Measurements from ENCODE around the gene MXD3. TPM values are rescaled to one million over a fixed set of nuclear protein-coding genes. Genes with fewer than 3 reads are reported as not detected.
"Not testable (repeated sequence)": the region's sequence is repeated elsewhere in the genome, so short reads cannot be mapped to it uniquely, and the experiment has no call there.

Gene MXD3
- total and polyA plus RNA-seq, 12 donors: 0.16 to 42.6 (median 3.6) TPM

DNA sequence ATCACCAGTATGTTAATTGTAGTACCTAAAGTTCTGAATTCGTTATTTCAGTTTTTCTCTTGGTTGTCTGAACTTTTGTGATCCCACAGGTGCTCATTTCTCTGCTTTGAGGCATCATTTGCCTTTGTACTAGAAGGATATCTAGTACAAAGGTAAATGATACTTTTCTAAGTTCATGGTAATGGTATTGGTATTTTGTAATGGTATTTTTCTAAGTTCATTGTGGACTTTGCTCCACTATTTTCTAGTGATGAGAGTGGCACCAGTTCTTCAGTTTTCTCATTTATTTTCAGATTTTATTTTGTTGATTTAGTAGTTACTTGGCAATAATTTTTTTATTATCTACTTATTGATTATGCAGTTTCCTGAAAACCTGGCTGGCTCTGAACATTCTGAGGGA is 50.2 kb downstream of the MXD3 start:
- no peak for TF ChIP-seq POLR2A (IDR thresholded peaks at IDR 0.05)
- TF ChIP-seq, protein P1, sequence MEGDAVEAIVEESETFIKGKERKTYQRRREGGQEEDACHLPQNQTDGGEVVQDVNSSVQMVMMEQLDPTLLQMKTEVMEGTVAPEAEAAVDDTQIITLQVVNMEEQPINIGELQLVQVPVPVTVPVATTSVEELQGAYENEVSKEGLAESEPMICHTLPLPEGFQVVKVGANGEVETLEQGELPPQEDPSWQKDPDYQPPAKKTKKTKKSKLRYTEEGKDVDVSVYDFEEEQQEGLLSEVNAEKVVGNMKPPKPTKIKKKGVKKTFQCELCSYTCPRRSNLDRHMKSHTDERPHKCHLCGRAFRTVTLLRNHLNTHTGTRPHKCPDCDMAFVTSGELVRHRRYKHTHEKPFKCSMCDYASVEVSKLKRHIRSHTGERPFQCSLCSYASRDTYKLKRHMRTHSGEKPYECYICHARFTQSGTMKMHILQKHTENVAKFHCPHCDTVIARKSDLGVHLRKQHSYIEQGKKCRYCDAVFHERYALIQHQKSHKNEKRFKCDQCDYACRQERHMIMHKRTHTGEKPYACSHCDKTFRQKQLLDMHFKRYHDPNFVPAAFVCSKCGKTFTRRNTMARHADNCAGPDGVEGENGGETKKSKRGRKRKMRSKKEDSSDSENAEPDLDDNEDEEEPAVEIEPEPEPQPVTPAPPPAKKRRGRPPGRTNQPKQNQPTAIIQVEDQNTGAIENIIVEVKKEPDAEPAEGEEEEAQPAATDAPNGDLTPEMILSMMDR (IDR thresholded peaks at IDR 0.05): no peak
- no peak for DNase-seq
- Histone ChIP-seq H3K27ac (no peak overlapping the region), H3K36me3 (replicated peaks in 1 of 2) (peaks cover 0 to 81% of the 10 kb centered on the region in 2 donors), H3K4me3 (no peak overlapping the region), H3K9me3 (replicated peaks in 1 of 3) (no peaks in the 10 kb centered on the region), H3K27me3 (no peaks in the 10 kb centered on the region), H3K4me1 (replicated peaks in 1 of 2) (no peaks in the 10 kb centered on the region)
- 92 to 98% (median 94%) methylated on average over 1 of the region's 1 CpG for WGBS, 4 donors
- intact Hi-C loops (cut with DNase I): no loop called here

DNA sequence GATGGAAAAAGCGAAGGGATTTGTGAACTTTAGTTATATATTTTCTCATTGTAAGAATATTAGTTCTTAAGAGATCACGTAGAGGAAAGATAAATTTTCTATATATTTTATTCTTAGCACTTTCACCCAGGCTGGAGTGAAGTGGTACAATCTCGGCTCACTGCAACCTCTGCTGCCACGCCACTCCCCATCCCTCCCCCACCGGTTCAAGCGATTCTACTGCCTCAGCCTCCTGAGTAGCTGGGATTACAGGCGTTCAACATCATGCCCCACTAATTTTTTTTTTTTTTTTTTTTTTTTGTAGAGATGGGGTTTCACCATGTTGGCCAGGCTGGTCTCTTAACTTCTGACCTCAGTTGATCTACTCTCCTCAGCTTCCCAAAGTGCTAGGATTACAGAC is 50.7 kb downstream of the MXD3 start:
- H3K4me1 ChIP-seq (replicated peaks in 1 of 2): no peaks in the 10 kb centered on the region
- peaks cover 0 to 79% of the 10 kb centered on the region in 2 donors for H3K36me3 ChIP-seq (replicated peaks in 1 of 2)
- H3K27ac ChIP-seq: no peak overlapping the region
- no peak overlapping the region for H3K4me3 ChIP-seq
- intact Hi-C loops (cut with DNase I): no loop called here
- DNase-seq: no peak
- no peaks in the 10 kb centered on the region for H3K27me3 ChIP-seq
- WGBS, 4 donors: 90 to 99% (median 94%) methylated on average over 7 of the region's 7 CpGs
- no peaks in the 10 kb centered on the region for H3K9me3 ChIP-seq (replicated peaks in 1 of 3)
- no peak for TF ChIP-seq POLR2A (IDR thresholded peaks at IDR 0.05)
- TF ChIP-seq, protein P1 (IDR thresholded peaks at IDR 0.05): no peak

DNA sequence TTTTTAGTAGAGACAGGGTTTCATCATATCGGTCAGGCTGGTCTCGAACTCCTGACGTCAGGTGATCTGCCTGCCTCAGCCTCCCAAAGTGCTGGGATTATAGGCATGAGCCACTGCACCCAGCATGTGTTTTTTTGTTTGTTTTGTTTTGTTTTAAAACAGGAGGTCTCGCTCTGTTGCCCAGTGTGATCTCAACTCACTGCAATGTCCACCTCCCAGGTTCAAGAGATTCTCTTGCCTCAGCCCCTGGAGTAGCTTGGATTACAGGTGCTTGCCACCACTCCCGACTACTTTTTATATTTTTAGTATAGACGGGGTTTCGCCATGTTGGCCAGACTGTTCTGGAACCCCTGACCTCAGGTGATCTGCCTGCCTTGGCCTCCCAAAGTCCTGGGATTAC is 53.0 kb downstream of the MXD3 start:
- H3K27me3 ChIP-seq; DNase-seq; intact Hi-C loops (cut with DNase I); H3K4me1 ChIP-seq (replicated peaks in 1 of 2); H3K4me3 ChIP-seq; H3K9me3 ChIP-seq (replicated peaks in 1 of 3): not testable (repeated sequence)
- 86 to 97% (median 88%) methylated on average over 7 of the region's 7 CpGs for WGBS, 4 donors
- H3K36me3 ChIP-seq (replicated peaks in 1 of 2): peaks cover 0 to 92% of the 10 kb centered on the region in 2 donors
- H3K27ac ChIP-seq: peak overlapping the region in 1 of 5 donors; percentile 26

Other genes starting within 250 kb of the MXD3 start
- gene FGFR4, start 225.0 kb downstream of the MXD3 start, total RNA-seq: 100 to 1,000 TPM in 1 of 9 donors, 10 to 100 TPM in 8; 16.3 to 106 (median 31.9) TPM
- 10 to 100 TPM; 12.3 to 14.6 (median 12.5) TPM for gene FGFR4, start 225.0 kb downstream of the MXD3 start, polyA plus RNA-seq
- gene NSD1, start 178.1 kb downstream of the MXD3 start, total RNA-seq: 10 to 100 TPM; 21.3 to 73.9 (median 49.6) TPM
- gene NSD1, start 178.1 kb downstream of the MXD3 start, polyA plus RNA-seq: 10 to 100 TPM in 2 of 3 donors, 1 to 10 TPM in 1; 6.4 to 22.9 (median 10.2) TPM
- gene RAB24, start 8.2 kb downstream of the MXD3 start, total RNA-seq: 10 to 100 TPM; 36.9 to 72.6 (median 51.3) TPM
- 100 to 1,000 TPM in 1 of 3 donors, 10 to 100 TPM in 2; 29.4 to 134 (median 95.2) TPM for gene RAB24, start 8.2 kb downstream of the MXD3 start, polyA plus RNA-seq
- 100 to 1,000 TPM in 4 of 9 donors, 10 to 100 TPM in 5; 52.3 to 164 (median 97.4) TPM for gene PRELID1, start 8.1 kb downstream of the MXD3 start, total RNA-seq
- 100 to 1,000 TPM; 175 to 217 (median 178) TPM for gene PRELID1, start 8.1 kb downstream of the MXD3 start, polyA plus RNA-seq
- gene LMAN2, start 39.8 kb upstream of the MXD3 start, total RNA-seq: 100 to 1,000 TPM; 109 to 398 (median 160) TPM
- gene LMAN2, start 39.8 kb upstream of the MXD3 start, polyA plus RNA-seq: 100 to 1,000 TPM in 1 of 3 donors, 10 to 100 TPM in 2; 85.7 to 147 (median 97.4) TPM
- 10 to 100 TPM in 6 of 9 donors, 1 to 10 TPM in 3; 4.4 to 36.3 (median 14.7) TPM for gene RGS14, start 46.0 kb upstream of the MXD3 start, total RNA-seq
- gene RGS14, start 46.0 kb upstream of the MXD3 start, polyA plus RNA-seq: 10 to 100 TPM in 2 of 3 donors, 1 to 10 TPM in 1; 2.3 to 19.8 (median 18.5) TPM
- gene SLC34A1, start 72.5 kb upstream of the MXD3 start, total RNA-seq: not detected
- not detected for gene SLC34A1, start 72.5 kb upstream of the MXD3 start, polyA plus RNA-seq
- not detected for gene PFN3, start 88.8 kb upstream of the MXD3 start, total RNA-seq
- not detected for gene PFN3, start 88.8 kb upstream of the MXD3 start, polyA plus RNA-seq
- gene F12, start 97.7 kb upstream of the MXD3 start, total RNA-seq: under 1 TPM in 7 of 9 donors, not detected in 2; 0.11 to 0.69 (median 0.20) TPM
- gene F12, start 97.7 kb upstream of the MXD3 start, polyA plus RNA-seq: under 1 TPM in 2 of 3 donors, not detected in 1; 0.47 to 0.80 TPM
- 10 to 100 TPM; 16.2 to 31.9 (median 22.3) TPM for gene GRK6, start 114.8 kb upstream of the MXD3 start, total RNA-seq
- 10 to 100 TPM in 2 of 3 donors, 1 to 10 TPM in 1; 3.5 to 15.3 (median 11.2) TPM for gene GRK6, start 114.8 kb upstream of the MXD3 start, polyA plus RNA-seq
- 10 to 100 TPM in 1 of 9 donors, 1 to 10 TPM in 7, under 1 TPM in 1; 0.55 to 13.5 (median 6.1) TPM for gene PRR7, start 134.9 kb upstream of the MXD3 start, total RNA-seq
- gene PRR7, start 134.9 kb upstream of the MXD3 start, polyA plus RNA-seq: 1 to 10 TPM in 2 of 3 donors, not detected in 1; 5.4 to 9.8 TPM
- 10 to 100 TPM; 11.1 to 17.5 (median 12.5) TPM for gene DBN1, start 161.7 kb upstream of the MXD3 start, total RNA-seq
- 10 to 100 TPM in 2 of 3 donors, 1 to 10 TPM in 1; 5.1 to 47.1 (median 19.1) TPM for gene DBN1, start 161.7 kb upstream of the MXD3 start, polyA plus RNA-seq
- gene PDLIM7, start 185.7 kb upstream of the MXD3 start, total RNA-seq: 10 to 100 TPM; 10.4 to 63.2 (median 38.7) TPM
- gene PDLIM7, start 185.7 kb upstream of the MXD3 start, polyA plus RNA-seq: 100 to 1,000 TPM in 2 of 3 donors, 1 to 10 TPM in 1; 6.5 to 246 (median 131) TPM
- gene DOK3, start 197.9 kb upstream of the MXD3 start, total RNA-seq: 10 to 100 TPM in 6 of 9 donors, 1 to 10 TPM in 3; 1.5 to 49.1 (median 11.9) TPM
- gene DOK3, start 197.9 kb upstream of the MXD3 start, polyA plus RNA-seq: 10 to 100 TPM in 2 of 3 donors, 1 to 10 TPM in 1; 2.3 to 38.5 (median 10.7) TPM
- 100 to 1,000 TPM in 6 of 9 donors, 10 to 100 TPM in 3; 71.4 to 180 (median 112) TPM for gene DDX41, start 205.1 kb upstream of the MXD3 start, total RNA-seq
- 100 to 1,000 TPM in 2 of 3 donors, 10 to 100 TPM in 1; 47.0 to 145 (median 124) TPM for gene DDX41, start 205.1 kb upstream of the MXD3 start, polyA plus RNA-seq
- gene FAM193B, start 242.7 kb upstream of the MXD3 start, total RNA-seq: 100 to 1,000 TPM in 1 of 9 donors, 10 to 100 TPM in 8; 22.0 to 104 (median 41.4) TPM
- 100 to 1,000 TPM in 2 of 3 donors, 10 to 100 TPM in 1; 18.4 to 851 (median 249) TPM for gene FAM193B, start 242.7 kb upstream of the MXD3 start, polyA plus RNA-seq

All from adrenal gland (tissue), 12 donors.